Esophagus muscularis mucosa (tissue), 4 donors: ENCODE data around the gene PAK1IP1.

Source experiments
- CTCF ChIP-seq, 3 experiments: fragments of 200-600 bp in 2 of 3; fragments of 450-650 bp in 1 of 3; sonication (generic) in 2 of 3; IDR thresholded peaks; one replicate each; pipeline ENCODE4 v1.5.1; 2017 to 2019; ENCODE audit warnings: antibody characterized with exemption in 3 of 3, mild to moderate bottlenecking in 2 of 3, moderate library complexity in 1 of 3
- EP300 ChIP-seq: sonication (generic); formaldehyde crosslinking; IDR thresholded peaks from one replicate; pipeline ENCODE4 v1.6.1; 2017; ENCODE audit warnings: antibody characterized with exemption
- POLR2A ChIP-seq: fragments of 450-650 bp; IDR thresholded peaks from one replicate; pipeline ENCODE4 v1.6.1; 2017; ENCODE audit warnings: antibody characterized with exemption, moderate library complexity, mild to moderate bottlenecking, low read depth
- POLR2AphosphoS5 ChIP-seq, 2 donors: sonication (generic); formaldehyde crosslinking; IDR thresholded peaks; one replicate each; pipeline ENCODE4 v1.6.1; 2017; ENCODE audit warnings: antibody characterized with exemption in 2 of 2

- TF ChIP-seq POLR2A (no peak), CTCF (IDR thresholded peaks at IDR 0.05) (no peak), POLR2AphosphoS5 (IDR thresholded peaks at IDR 0.05) (no peak), EP300 (no peak)
Measured at GRCh38 chr6:10692965-10693538, 1.7 kb upstream of the PAK1IP1 start.
